DMS153 treated with DMSO at 0.1 percent for 48 hours (cell line): ENCODE measurements around the gene NEK9.

Source experiments
- DNase-seq: peaks from one replicate; lab custom pipeline; 2025; ENCODE audit not compliant: unreplicated experiment; lab: John Stamatoyannopoulos, UW

The NEK9 gene

DNA sequence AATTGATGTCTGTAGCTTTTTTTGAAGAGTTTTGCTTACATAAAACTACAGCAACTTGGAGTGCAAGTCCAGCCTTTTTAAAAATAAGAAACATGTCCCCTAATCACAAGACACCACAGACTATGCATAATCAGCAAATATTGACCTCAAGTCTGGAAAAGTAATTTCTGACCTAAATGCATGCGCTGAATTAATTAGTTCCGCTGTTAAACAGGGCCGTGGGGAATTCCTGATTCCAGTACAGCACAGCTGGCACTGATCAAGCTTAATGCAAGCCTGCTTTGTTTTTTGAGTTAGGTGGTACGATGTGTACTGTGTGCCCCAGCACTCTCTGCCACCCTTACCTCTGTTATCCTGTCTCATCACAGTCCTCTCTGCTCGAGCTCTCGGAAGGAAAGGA is 84.8 kb downstream of the NEK9 start:
- DNase-seq, result no peak

DNA sequence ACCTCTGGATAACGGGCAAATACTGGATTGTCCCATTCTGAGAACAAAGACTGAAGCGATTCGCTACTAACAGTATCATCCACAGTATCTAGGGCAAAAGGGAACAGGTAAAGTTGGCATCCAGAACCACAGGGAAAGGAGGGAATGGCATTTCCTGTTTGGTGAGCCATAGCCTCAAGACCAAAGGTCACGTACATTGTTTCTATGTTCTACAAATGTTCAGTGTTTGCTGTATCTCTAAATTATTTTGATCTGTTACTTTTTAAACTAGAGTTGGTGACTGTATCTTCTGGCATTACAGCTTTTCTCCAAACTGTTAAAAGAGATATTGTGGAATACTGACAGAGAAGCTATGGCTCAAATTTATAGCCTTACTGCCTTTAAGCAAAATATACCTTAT is 85.2 kb downstream of the NEK9 start:
- no peak for DNase-seq

DNA sequence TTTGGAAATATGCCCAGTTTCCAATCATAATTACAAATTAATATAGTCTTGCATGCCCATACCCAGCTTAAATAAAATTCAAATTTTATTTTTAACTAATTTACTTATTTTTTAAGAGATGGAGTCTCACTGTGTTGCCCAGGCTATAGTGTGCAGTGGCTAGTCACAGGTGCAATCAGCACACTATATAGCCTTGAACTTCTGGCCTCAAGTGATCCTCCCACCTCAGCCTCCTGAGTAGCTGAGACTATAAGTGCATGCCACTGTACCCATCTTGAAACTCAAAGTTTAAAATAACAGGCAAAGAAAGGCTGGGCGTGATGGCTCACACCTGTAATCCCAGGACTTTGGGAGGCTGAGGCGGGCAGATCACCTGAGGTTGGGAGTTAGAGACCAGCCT is 85.9 kb downstream of the NEK9 start:
- DNase-seq, result no peak

DNA sequence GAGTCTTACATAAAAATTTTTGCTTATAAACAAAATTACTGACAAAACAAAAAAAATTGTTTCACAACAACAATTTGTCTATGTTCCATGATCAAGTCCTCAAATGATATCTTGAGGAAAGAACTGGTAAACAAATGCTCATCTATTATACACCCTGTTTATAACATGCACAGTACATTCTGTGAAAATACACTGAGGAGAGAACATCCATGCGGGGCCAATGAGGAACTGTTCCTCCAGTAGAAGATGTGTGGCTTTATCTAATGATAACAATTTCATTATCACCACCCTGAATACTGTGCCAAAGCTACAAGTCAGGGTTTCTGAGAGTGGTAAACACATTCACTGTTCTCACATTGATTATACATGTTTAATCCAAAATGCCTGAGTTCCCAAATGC is 86.3 kb downstream of the NEK9 start:
- DNase-seq, result no peak

DNA sequence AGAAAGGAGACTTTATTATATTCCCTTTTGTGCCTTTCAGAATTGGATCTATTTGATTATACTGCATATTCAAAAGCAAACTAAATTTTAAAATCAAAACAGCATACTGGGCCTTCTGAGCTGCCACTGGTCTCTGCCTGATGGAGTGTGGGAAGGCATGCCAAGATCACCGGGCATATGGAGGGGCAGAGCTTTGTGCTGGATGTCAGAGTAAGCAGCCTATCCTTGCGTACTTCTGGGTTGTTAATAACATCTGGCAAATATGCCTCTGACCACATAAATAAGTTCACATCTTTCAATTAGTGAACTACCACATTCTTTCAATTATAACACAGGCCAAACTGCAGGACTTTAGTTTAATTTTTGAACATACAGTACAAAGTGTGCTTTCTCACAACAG is 93.9 kb downstream of the NEK9 start:
- no peak for DNase-seq

DNA sequence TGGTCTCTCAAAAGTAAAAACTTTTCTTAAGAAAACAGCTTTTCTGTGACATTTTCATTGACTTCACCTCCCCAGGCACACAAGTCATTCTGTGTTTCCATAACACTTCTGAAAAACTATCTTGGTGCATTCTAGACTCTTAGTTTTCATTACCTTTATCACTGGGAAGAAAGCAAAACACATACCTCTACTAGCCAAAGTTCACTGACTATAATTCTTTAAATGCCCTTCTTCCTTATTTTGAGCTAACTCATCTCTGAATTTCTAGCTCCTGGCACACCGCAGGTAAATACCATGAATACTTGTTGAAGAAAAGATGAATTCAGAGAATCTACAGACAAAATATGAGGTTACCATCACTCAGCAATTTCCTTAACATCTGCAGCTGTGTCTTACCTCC is 96.7 kb downstream of the NEK9 start:
- no peak for DNase-seq
